ENCODE results near the gene MAGI1.

Gene MAGI1

GRCh38 chr3:65497236-65497635 lies 541.5 kb downstream of the MAGI1 start:
- DNase-seq (ENCODE audit: low read depth) = no peak
- no peak overlapping the region for H3K4me3 ChIP-seq (ENCODE audit: low read depth, low read length)
- no peak for TF ChIP-seq CTCF (conservative IDR thresholded peaks at IDR 0.05; ENCODE audit: low read depth, low read length)

- no peak for TF ChIP-seq CTCF (conservative IDR thresholded peaks at IDR 0.05; ENCODE audit: low read depth, low read length)
- H3K4me3 ChIP-seq (ENCODE audit: low read depth, low read length) = no peak overlapping the region
- DNase-seq (ENCODE audit: low read depth) = no peak
These were observed 544.8 kb downstream of the MAGI1 start for GRCh38 chr3:65493938-65494337.

GRCh38 chr3:65493371-65493882 lies 545.3 kb downstream of the MAGI1 start:
- H3K4me3 ChIP-seq (ENCODE audit: low read depth, low read length) = no peak overlapping the region

GRCh38 chr3:65492249-65492648 lies 546.5 kb downstream of the MAGI1 start:
- TF ChIP-seq CTCF (conservative IDR thresholded peaks at IDR 0.05; ENCODE audit: low read depth, low read length) = no peak
- DNase-seq (ENCODE audit: low read depth) = no peak
- H3K4me3 ChIP-seq (ENCODE audit: low read depth, low read length) = no peak overlapping the region

More at GRCh38 chr3:65493371-65493882, 545.3 kb downstream of the MAGI1 start:
- no peak for TF ChIP-seq CTCF (conservative IDR thresholded peaks at IDR 0.05; ENCODE audit: low read depth, low read length)
- no peak for DNase-seq (ENCODE audit: low read depth)

- no peak for TF ChIP-seq CTCF (conservative IDR thresholded peaks at IDR 0.05; ENCODE audit: low read depth, low read length)
- DNase-seq (ENCODE audit: low read depth) = no peak
- no peak overlapping the region for H3K4me3 ChIP-seq (ENCODE audit: low read depth, low read length)
These were observed 548.6 kb downstream of the MAGI1 start for GRCh38 chr3:65490114-65490513.

- DNase-seq (ENCODE audit: low read depth) = no peak
- no peak overlapping the region for H3K4me3 ChIP-seq (ENCODE audit: low read depth, low read length)
- no peak for TF ChIP-seq CTCF (conservative IDR thresholded peaks at IDR 0.05; ENCODE audit: low read depth, low read length)
These were observed 549.5 kb downstream of the MAGI1 start for GRCh38 chr3:65489253-65489652.

- peak; percentile 13 for DNase-seq (ENCODE audit: low read depth)
- no peak overlapping the region for H3K4me3 ChIP-seq (ENCODE audit: low read depth, low read length)
- TF ChIP-seq CTCF (conservative IDR thresholded peaks at IDR 0.05; ENCODE audit: low read depth, low read length) = no peak
These were observed 552.8 kb downstream of the MAGI1 start for GRCh38 chr3:65485826-65486469.

Measured in choroid plexus epithelial cell (primary cell).